HS-5 (cell line): ENCODE measurements around the gene MYRIP.

Experiments
- DNase-seq: peaks from one replicate; pipeline ENCODE4 v3.0.0-alpha.2; 2012; ENCODE audit warnings: low read depth

MYRIP gene

GRCh38 chr3:40290396-40290795, 481.0 kb downstream of the MYRIP start:
- DNase-seq = no peak

DNA sequence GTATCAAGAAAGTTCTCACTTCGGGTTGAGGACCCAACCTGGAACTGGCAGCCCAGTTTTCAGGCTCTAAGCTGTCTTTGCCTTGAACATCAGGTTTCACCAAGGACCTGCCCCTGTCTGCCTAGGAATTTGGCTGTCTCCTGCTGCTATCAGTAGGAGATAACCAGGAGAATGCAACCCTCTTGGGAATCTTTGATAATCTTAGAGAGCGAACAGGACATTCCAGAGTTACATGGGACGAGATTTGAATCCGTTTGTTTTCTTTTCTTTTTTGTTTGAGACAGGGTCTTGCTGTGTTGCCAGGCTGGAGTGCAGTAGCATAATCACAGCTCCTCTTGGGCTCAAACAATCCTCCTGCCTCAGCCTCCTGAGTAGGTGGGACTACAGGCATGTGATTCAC, 482.1 kb downstream of the MYRIP start:
- DNase-seq = no peak

GRCh38 chr3:40292637-40293349, 483.4 kb downstream of the MYRIP start:
- no peak for DNase-seq

DNA sequence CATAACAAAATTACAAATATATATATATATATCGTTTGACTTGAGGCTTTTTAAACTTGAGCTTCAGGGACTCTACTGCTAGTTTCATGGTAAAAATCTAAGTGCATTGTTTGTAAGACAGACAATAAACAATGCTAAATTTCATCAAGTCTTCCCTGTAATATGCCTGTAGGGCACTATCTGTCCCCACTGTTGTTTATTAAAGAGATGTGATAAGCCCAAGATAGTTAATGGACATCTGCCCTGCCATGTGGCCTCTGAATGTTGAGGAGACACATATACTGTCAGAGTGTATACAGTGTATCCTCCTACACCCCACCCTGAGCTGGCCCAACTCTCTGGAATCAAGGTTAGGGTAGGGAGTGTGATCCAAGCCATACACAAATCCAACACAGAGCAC, 485.0 kb downstream of the MYRIP start:
- no peak for DNase-seq

DNA sequence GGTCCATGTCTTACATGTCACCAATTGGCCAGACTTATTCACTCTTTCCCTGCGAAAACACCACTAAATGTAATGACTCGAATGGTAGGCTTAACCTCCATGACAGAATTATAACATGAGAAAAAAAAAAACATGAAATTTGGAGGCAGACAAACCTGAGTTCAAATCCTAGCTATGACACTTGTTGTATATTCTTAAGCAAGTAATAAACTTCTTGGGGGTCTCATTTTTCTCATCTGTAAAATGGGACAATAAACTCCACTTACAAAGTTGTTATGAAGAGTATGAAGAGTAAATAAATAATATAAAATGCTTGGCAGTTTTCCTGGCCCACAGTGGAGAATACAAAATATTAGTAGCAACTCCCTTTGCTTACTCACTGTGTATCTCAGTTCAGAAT, 488.7 kb downstream of the MYRIP start:
- DNase-seq = no peak

DNA sequence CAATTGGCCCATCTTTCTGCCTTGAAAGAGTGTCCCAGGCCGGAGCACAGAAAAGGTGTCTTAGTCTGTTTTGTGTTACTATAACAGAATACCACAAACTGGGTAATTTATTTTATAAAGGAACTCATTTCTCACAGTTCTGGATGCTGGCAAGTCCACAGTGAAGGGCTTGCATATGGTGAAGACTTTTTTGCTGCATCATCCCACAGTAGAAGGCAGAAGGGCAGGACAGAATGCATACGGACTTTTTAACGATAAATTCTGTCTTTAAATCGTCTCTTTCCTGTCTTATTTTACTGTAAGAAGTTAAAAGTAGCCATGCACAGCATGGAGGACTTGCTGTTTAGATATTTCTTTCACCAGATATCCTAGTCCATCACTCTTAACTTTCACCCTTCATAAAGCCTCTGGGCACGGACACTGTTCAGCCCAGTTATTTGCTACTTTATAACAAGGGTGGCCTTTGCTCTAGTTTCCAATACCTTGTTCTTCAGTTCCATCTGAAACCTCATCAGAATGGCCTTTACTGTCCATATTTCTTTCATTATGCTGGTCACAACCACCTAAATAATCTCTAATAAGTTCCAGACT, 489.8 kb downstream of the MYRIP start:
- no peak for DNase-seq

- DNase-seq = peak; percentile 69
Observed at GRCh38 chr3:40299721-40300335, 490.4 kb downstream of the MYRIP start.

DNA sequence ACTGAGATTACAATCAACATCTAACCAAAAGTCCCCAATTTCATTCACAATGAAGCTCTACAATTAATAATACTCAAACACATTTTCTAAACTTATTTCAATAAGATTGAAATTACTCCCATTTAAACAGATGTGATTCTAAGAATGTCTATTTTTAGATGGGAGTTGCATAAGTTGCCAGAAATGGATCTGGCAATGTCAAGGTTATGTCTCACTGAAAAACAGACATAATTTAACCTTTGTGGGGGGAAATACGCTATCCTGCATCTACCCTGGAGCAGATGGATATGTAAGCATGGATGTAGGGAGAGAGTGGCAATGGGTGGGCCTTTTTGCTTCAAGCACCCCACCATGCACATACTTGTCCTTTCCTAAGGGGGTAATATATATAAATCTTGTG, 493.4 kb downstream of the MYRIP start:
- no peak for DNase-seq

- DNase-seq = no peak
Observed at GRCh38 chr3:40304352-40304751, 494.9 kb downstream of the MYRIP start.

DNA sequence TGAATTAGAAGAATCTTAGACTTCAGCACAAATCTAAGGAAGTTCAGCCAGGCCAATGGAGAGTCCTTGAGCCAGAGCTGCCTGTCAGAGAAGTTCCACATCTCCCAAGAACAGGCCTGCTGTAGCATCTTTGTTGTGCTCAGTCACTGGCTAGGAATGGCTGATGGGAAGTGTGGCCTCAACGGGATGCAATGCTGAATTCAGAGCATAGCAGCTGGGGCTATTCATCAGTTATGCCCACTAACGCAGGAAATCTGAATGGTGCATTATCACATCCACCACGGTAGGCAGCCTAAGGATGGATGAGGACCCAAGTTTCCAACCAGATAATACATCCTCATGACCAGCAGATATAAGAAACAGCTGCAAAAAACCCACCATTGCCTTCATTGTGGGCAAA, 496.9 kb downstream of the MYRIP start:
- no peak for DNase-seq

DNA sequence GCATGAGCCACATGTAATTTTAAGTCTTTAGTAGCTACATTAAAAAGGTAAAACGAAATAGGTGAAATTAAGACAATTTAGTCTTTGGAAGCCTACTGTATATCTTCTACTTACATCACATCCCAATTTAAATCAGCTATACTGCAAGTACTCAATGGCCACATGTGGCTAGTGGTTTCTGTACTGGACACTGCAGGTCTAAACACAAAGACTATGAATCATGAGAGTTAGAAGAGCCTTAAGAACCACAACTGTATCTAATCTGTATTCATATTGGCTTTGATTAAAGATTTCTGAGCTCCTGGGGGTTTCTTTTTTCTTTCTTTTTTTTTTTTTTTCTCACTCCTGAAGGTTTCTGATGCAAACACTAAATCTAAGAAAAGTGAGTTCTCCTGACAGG, 497.8 kb downstream of the MYRIP start:
- no peak for DNase-seq

GRCh38 chr3:40308725-40309417, 499.5 kb downstream of the MYRIP start:
- no peak for DNase-seq

GRCh38 chr3:40309418-40309924, 500.1 kb downstream of the MYRIP start, which contains the start of gene EIF1B:
Gene EIF1B (plus strand): TSS chr3:40309707. CDS start chr3:40309942, 235 bp downstream.
- peak; percentile 90 for DNase-seq
